ENCODE results near the gene RNF133.
"Not testable (repeated sequence)": the region's sequence is repeated elsewhere in the genome, so short reads cannot be mapped to it uniquely, and the experiment has no call there.

Gene RNF133

GRCh38 chr7:122686360-122686878, 12.5 kb downstream of the RNF133 start:
- H3K79me2 ChIP-seq (ENCODE audit: insufficient read depth, low read length): no peaks in the 10 kb centered on the region
- H3K9me3 ChIP-seq (ENCODE audit: insufficient read depth, low read length, severe bottlenecking): no peaks in the 10 kb centered on the region
- H3K9ac ChIP-seq (ENCODE audit: low read depth, low read length): no peak overlapping the region
- H4K20me1 ChIP-seq (ENCODE audit: insufficient read depth, low read length): no peaks in the 10 kb centered on the region
- no peaks in the 10 kb centered on the region for H3K36me3 ChIP-seq (ENCODE audit: insufficient read depth, low read length)
- H2AFZ ChIP-seq (ENCODE audit: low read depth, low read length): no peak overlapping the region
- TF ChIP-seq EZH2 (IDR thresholded peaks at IDR 0.05; ENCODE audit: borderline replicate concordance, low read depth, low read length, severe bottlenecking) (no peak), CTCF (IDR thresholded peaks at IDR 0.05; ENCODE audit: borderline replicate concordance, extremely low read depth, low read length, poor library complexity, severe bottlenecking) (no peak)
- ATAC-seq (ENCODE audit: insufficient read depth, low read depth) (no peak), DNase-seq (no peak)
- H3K27me3 ChIP-seq (ENCODE audit: insufficient read depth, low read length, poor library complexity): no peaks in the 10 kb centered on the region
- H3K4me1 ChIP-seq (ENCODE audit: insufficient read depth, low read length): no peaks in the 10 kb centered on the region
- H3K27ac ChIP-seq (ENCODE audit: low read length): no peak overlapping the region
- H3K4me2 ChIP-seq (ENCODE audit: insufficient read depth, low read length): no peak overlapping the region
- no peak overlapping the region for H3K4me3 ChIP-seq (ENCODE audit: low read depth in 1 of 2, low read length in 2 of 2)

- ATAC-seq (ENCODE audit: insufficient read depth, low read depth) (no peak), DNase-seq (no peak)
- H3K4me1 ChIP-seq (ENCODE audit: insufficient read depth, low read length): no peaks in the 10 kb centered on the region
- no peaks in the 10 kb centered on the region for H3K9me3 ChIP-seq (ENCODE audit: insufficient read depth, low read length, severe bottlenecking)
- no peak for TF ChIP-seq EZH2 (IDR thresholded peaks at IDR 0.05; ENCODE audit: borderline replicate concordance, low read depth, low read length, severe bottlenecking)
- no peak for TF ChIP-seq CTCF (IDR thresholded peaks at IDR 0.05; ENCODE audit: borderline replicate concordance, extremely low read depth, low read length, poor library complexity, severe bottlenecking)
- no peaks in the 10 kb centered on the region for H3K27me3 ChIP-seq (ENCODE audit: insufficient read depth, low read length, poor library complexity)
- no peak overlapping the region for H2AFZ ChIP-seq (ENCODE audit: low read depth, low read length)
- no peak overlapping the region for H3K4me3 ChIP-seq (ENCODE audit: low read depth in 1 of 2, low read length in 2 of 2)
- no peak overlapping the region for H3K27ac ChIP-seq (ENCODE audit: low read length)
- H4K20me1 ChIP-seq (ENCODE audit: insufficient read depth, low read length): no peaks in the 10 kb centered on the region
- H3K9ac ChIP-seq (ENCODE audit: low read depth, low read length): no peak overlapping the region
- no peak overlapping the region for H3K4me2 ChIP-seq (ENCODE audit: insufficient read depth, low read length)
- no peaks in the 10 kb centered on the region for H3K36me3 ChIP-seq (ENCODE audit: insufficient read depth, low read length)
- no peaks in the 10 kb centered on the region for H3K79me2 ChIP-seq (ENCODE audit: insufficient read depth, low read length)
Observed at GRCh38 chr7:122684504-122684903, 14.4 kb downstream of the RNF133 start.

GRCh38 chr7:122682815-122683550, 15.9 kb downstream of the RNF133 start:
- Histone ChIP-seq H3K27ac (ENCODE audit: low read length) (no peak overlapping the region), H3K9me3 (ENCODE audit: insufficient read depth, low read length, severe bottlenecking) (no peaks in the 10 kb centered on the region), H3K27me3 (ENCODE audit: insufficient read depth, low read length, poor library complexity) (no peaks in the 10 kb centered on the region), H3K9ac (ENCODE audit: low read depth, low read length) (no peak overlapping the region), H4K20me1 (ENCODE audit: insufficient read depth, low read length) (no peaks in the 10 kb centered on the region), H3K4me3 (ENCODE audit: low read depth in 1 of 2, low read length in 2 of 2) (no peak overlapping the region), H3K4me2 (ENCODE audit: insufficient read depth, low read length) (no peak overlapping the region), H3K4me1 (ENCODE audit: insufficient read depth, low read length) (no peaks in the 10 kb centered on the region), H3K36me3 (ENCODE audit: insufficient read depth, low read length) (no peaks in the 10 kb centered on the region), H3K79me2 (ENCODE audit: insufficient read depth, low read length) (no peaks in the 10 kb centered on the region), H2AFZ (ENCODE audit: low read depth, low read length) (no peak overlapping the region)
- ATAC-seq (ENCODE audit: insufficient read depth, low read depth) (no peak), DNase-seq (no peak)
- TF ChIP-seq CTCF (IDR thresholded peaks at IDR 0.05; ENCODE audit: borderline replicate concordance, extremely low read depth, low read length, poor library complexity, severe bottlenecking) (no peak), EZH2 (IDR thresholded peaks at IDR 0.05; ENCODE audit: borderline replicate concordance, low read depth, low read length, severe bottlenecking) (no peak)

GRCh38 chr7:122681186-122681585, 17.7 kb downstream of the RNF133 start:
- H3K79me2 ChIP-seq (ENCODE audit: insufficient read depth, low read length); DNase-seq; H2AFZ ChIP-seq (ENCODE audit: low read depth, low read length); H3K36me3 ChIP-seq (ENCODE audit: insufficient read depth, low read length); H3K27ac ChIP-seq (ENCODE audit: low read length); H3K4me1 ChIP-seq (ENCODE audit: insufficient read depth, low read length); H3K4me3 ChIP-seq (ENCODE audit: low read depth in 1 of 2, low read length in 2 of 2); H3K4me2 ChIP-seq (ENCODE audit: insufficient read depth, low read length); H4K20me1 ChIP-seq (ENCODE audit: insufficient read depth, low read length); H3K9me3 ChIP-seq (ENCODE audit: insufficient read depth, low read length, severe bottlenecking); ATAC-seq (ENCODE audit: insufficient read depth, low read depth); H3K9ac ChIP-seq (ENCODE audit: low read depth, low read length); H3K27me3 ChIP-seq (ENCODE audit: insufficient read depth, low read length, poor library complexity): not testable (repeated sequence)

Data from DND-41 (cell line).